HG02610 (cell line): ENCODE measurements around the gene MTG2.

Source experiments
- ATAC-seq: cut with Tn5 transposase; IDR thresholded peaks from one replicate; pipeline ENCODE4 v1.9.1; 2021; ENCODE audit warnings: mild to moderate bottlenecking, moderate library complexity; ENCODE audit not compliant: unreplicated experiment

The MTG2 gene

GRCh38 chr20:62178316-62179161 is 4.3 kb upstream of the MTG2 start:
- ATAC-seq = no peak

GRCh38 chr20:62179162-62179504 is 3.7 kb upstream of the MTG2 start:
- ATAC-seq = no peak

GRCh38 chr20:62181808-62182207 is 1.0 kb upstream of the MTG2 start:
- no peak for ATAC-seq

GRCh38 chr20:62183426-62184142 is 756 bp downstream of the MTG2 start:
- no peak for ATAC-seq

- ATAC-seq = no peak
Observed at GRCh38 chr20:62186096-62186426, 3.2 kb downstream of the MTG2 start.

GRCh38 chr20:62186887-62187866 is 4.3 kb downstream of the MTG2 start:
- no peak for ATAC-seq

- no peak for ATAC-seq
Observed at GRCh38 chr20:62190639-62191411, 8.0 kb downstream of the MTG2 start.

- ATAC-seq = no peak
Observed at GRCh38 chr20:62191781-62192559, 9.1 kb downstream of the MTG2 start.

- ATAC-seq = no peak
Observed at GRCh38 chr20:62192635-62193034, 9.8 kb downstream of the MTG2 start.

- ATAC-seq = no peak
Observed at GRCh38 chr20:62193079-62194025, 10.5 kb downstream of the MTG2 start.

GRCh38 chr20:62195075-62195405 is 12.2 kb downstream of the MTG2 start:
- no peak for ATAC-seq

- no peak for ATAC-seq
Observed at GRCh38 chr20:62195736-62196135, 12.9 kb downstream of the MTG2 start.

GRCh38 chr20:62196286-62196685 is 13.5 kb downstream of the MTG2 start:
- ATAC-seq = no peak

- no peak for ATAC-seq
Observed at GRCh38 chr20:62197311-62197710, 14.5 kb downstream of the MTG2 start.

GRCh38 chr20:62197801-62198200 is 15.0 kb downstream of the MTG2 start:
- ATAC-seq = no peak

GRCh38 chr20:62198496-62198895 is 15.7 kb downstream of the MTG2 start:
- ATAC-seq = no peak

GRCh38 chr20:62198931-62199330 is 16.1 kb downstream of the MTG2 start:
- ATAC-seq = no peak

GRCh38 chr20:62200491-62201172 is 17.8 kb downstream of the MTG2 start:
- no peak for ATAC-seq
